UCSD-AML1 (cell line): ENCODE data around the gene TNC.
"Not testable (repeated sequence)": the region's sequence is repeated elsewhere in the genome, so short reads cannot be mapped to it uniquely, and the experiment has no call there.

Experiments
- DNase-seq: peaks from one replicate; lab custom pipeline; 2025; ENCODE audit not compliant: unreplicated experiment; lab: John Stamatoyannopoulos, UW

Gene TNC

GRCh38 chr9:115135821-115136778, 18.1 kb upstream of the TNC start:
- no peak for DNase-seq

- DNase-seq, result no peak
Measured at GRCh38 chr9:115134941-115135340, 17.0 kb upstream of the TNC start.

- no peak for DNase-seq
Measured at GRCh38 chr9:115133649-115134048, 15.7 kb upstream of the TNC start.

GRCh38 chr9:115132648-115133047, 14.7 kb upstream of the TNC start:
- DNase-seq, result no peak

GRCh38 chr9:115130176-115130575, 12.2 kb upstream of the TNC start:
- no peak for DNase-seq

GRCh38 chr9:115128726-115129125, 10.8 kb upstream of the TNC start:
- DNase-seq, result not testable (repeated sequence)

- no peak for DNase-seq
Measured at GRCh38 chr9:115127191-115127817, 9.3 kb upstream of the TNC start.

GRCh38 chr9:115126404-115126803, 8.4 kb upstream of the TNC start:
- DNase-seq, result no peak

- no peak for DNase-seq
Measured at GRCh38 chr9:115122937-115123336, 5.0 kb upstream of the TNC start.

- no peak for DNase-seq
Measured at GRCh38 chr9:115121181-115121580, 3.2 kb upstream of the TNC start.

GRCh38 chr9:115118879-115119218, 892 bp upstream of the TNC start:
- no peak for DNase-seq

GRCh38 chr9:115116421-115117284, 1.3 kb downstream of the TNC start:
- DNase-seq, result no peak

GRCh38 chr9:115115924-115116323, 2.0 kb downstream of the TNC start:
- no peak for DNase-seq

GRCh38 chr9:115115117-115115880, 2.7 kb downstream of the TNC start:
- no peak for DNase-seq

- DNase-seq, result no peak
Measured at GRCh38 chr9:115114546-115114945, 3.4 kb downstream of the TNC start.

GRCh38 chr9:115114084-115114483, 3.9 kb downstream of the TNC start:
- DNase-seq, result no peak

- no peak for DNase-seq
Measured at GRCh38 chr9:115111874-115112273, 6.1 kb downstream of the TNC start.

- no peak for DNase-seq
Measured at GRCh38 chr9:115109486-115109885, 8.5 kb downstream of the TNC start.

- no peak for DNase-seq
Measured at GRCh38 chr9:115107701-115108100, 10.3 kb downstream of the TNC start.

- DNase-seq, result no peak
Measured at GRCh38 chr9:115106642-115107041, 11.3 kb downstream of the TNC start.

- DNase-seq, result no peak
Measured at GRCh38 chr9:115106001-115106400, 12.0 kb downstream of the TNC start.
